Right cardiac atrium (tissue), 5 donors: Measurements from ENCODE around the gene B3GAT3. TPM values are rescaled to one million over a fixed set of nuclear protein-coding genes. Genes with fewer than 3 reads are reported as not detected.
A peak's percentile ranks its signal among the peaks of the same experiment; 100 is the strongest.

ENCODE experiments used
- ATAC-seq, 2 donors: fragments of 200-7000 bp; cut with Tn5 transposase; one replicate each; pipeline versions ENCODE4 v1.8.0 to v1.9.1; 2020; ENCODE audit warnings: moderate library complexity in 2 of 2, mild to moderate bottlenecking in 1 of 2
- DNase-seq, 3 donors: peaks; one replicate each; pipeline ENCODE4 v3.0.0-alpha.2; 2020
- H3K27ac ChIP-seq: one replicate; pipeline ENCODE4 v1.5.1; 2013; ENCODE audit warnings: mild to moderate bottlenecking, low read length, control low read depth, moderate library complexity
- H3K27me3 ChIP-seq: one replicate; pipeline ENCODE4 v1.6.1; 2013; ENCODE audit not compliant: control insufficient read depth, insufficient read depth
- H3K4me1 ChIP-seq: one replicate; pipeline ENCODE4 v1.6.1; 2013; ENCODE audit warnings: low read length; ENCODE audit not compliant: control insufficient read depth, insufficient read depth
- H3K4me3 ChIP-seq: one replicate; pipeline ENCODE4 v1.5.1; 2013; ENCODE audit warnings: low read length, control low read depth
- H3K9me3 ChIP-seq: one replicate; pipeline ENCODE4 v1.6.1; 2013; ENCODE audit warnings: low read length; ENCODE audit not compliant: control insufficient read depth
- WGBS: extraction: QIAGEN DNeasy Blood & Tissue Kit; methylation state at CpG from one replicate; pipeline ENCODE4 v1.1.7; 2013; 5-methylcytosine and 5-hydroxymethylcytosine counted together
- intact Hi-C, 4 donors: fragments of 100-400 bp; cut with DNase I; formaldehyde crosslinking; loops; one replicate each; pipeline versions ENCODE4 v1.11.0 to v1.14.0; 2022 to 2023
- long read RNA-seq, 4 donors: library from polyadenylated mRNA; unstranded; transcript quantifications; one replicate each; pipeline ENCODE4 v2.0.0, GENCODE V29; 2020 to 2021
- polyA plus RNA-seq: library from polyadenylated mRNA; stranded (reverse); fragments of 200-250 nt; gene quantifications from one replicate; pipeline ENCODE4 v1.2.3, GENCODE V29; 2013
- total RNA-seq, 4 donors: library from RNA; stranded (reverse); fragmentation: NEBNext Ultra II Directional; extraction: Animal tissue kit (Norgen Biotek cat#: 25700); gene quantifications; one replicate each; pipeline ENCODE4 v1.2.1, GENCODE V29; 2021
- donor health status: healthy with polysubstance abuse.
- donor health status: DM: no; HTN: yes; CAD: no.
- donor health status: DM: no; HTN: no; CAD: no.
- donor health status: DM: no; HTN: yes; CAD: no; lungs with severe emphysema.
- donor health status: DM: yes; HTN: yes; CAD: no.

The B3GAT3 gene
- total RNA-seq: 10 to 100 TPM; 10.7 to 23.1 (median 16.7) TPM
- polyA plus RNA-seq: 18.7 TPM
- long read RNA-seq, donor 1, transcript B3GAT3-201 (5 exons, 1,641 nt): major isoform, 23 of 31 reads
- long read RNA-seq, donor 1, partial matches to known transcripts: 1 of 31 reads
- long read RNA-seq, donor 1, other reads (novel, unspliced or antisense): 5 of 31 reads
- long read RNA-seq, donor 2, transcript B3GAT3-201 (5 exons, 1,641 nt): major isoform, 10 of 19 reads
- long read RNA-seq, donor 2, partial matches to known transcripts: 3 of 19 reads
- long read RNA-seq, donor 2, other reads (novel, unspliced or antisense): 4 of 19 reads
- long read RNA-seq, donor 3, transcript B3GAT3-205 (5 exons, 1,120 nt): minor isoform, 11 of 106 reads
- long read RNA-seq, donor 3, transcript B3GAT3-201 (5 exons, 1,641 nt): major isoform, 67 of 106 reads
- long read RNA-seq, donor 3, partial matches to known transcripts: 6 of 106 reads
- long read RNA-seq, donor 3, other reads (novel, unspliced or antisense): 22 of 106 reads
- long read RNA-seq, donor 4, transcript B3GAT3-201 (5 exons, 1,641 nt): major isoform, 10 of 10 reads
- long read RNA-seq, donor 4, partial matches to known transcripts: 0 of 10 reads
- long read RNA-seq, donor 4, other reads (novel, unspliced or antisense): 0 of 10 reads

GRCh38 chr11:62621567-62622470 lies at the start of gene B3GAT3:
B3GAT3 (minus strand) TSS chr11:62621986; CDS start chr11:62621947, 39 bp downstream.
- peak; percentile 99 for ATAC-seq
- Histone ChIP-seq H3K27ac (peak within 1 kb of the TSS; percentile 92), H3K9me3 (no peaks in the 10 kb centered on the region), H3K4me3 (peak within 1 kb of the TSS; percentile 67), H3K4me1 (peaks cover 3% of the 10 kb centered on the region), H3K27me3 (no peaks in the 10 kb centered on the region)
- under 1% methylated on average over 77 of the region's 77 CpGs for WGBS
- DNase-seq: peak; percentile 99 to 100 (median 100)
- intact Hi-C loops: no loop called here

GRCh38 chr11:62671236-62671607 lies 49.4 kb upstream of the B3GAT3 start:
- ATAC-seq: peak; percentile 34 to 39
- Histone ChIP-seq H3K27me3 (no peaks in the 10 kb centered on the region), H3K4me3 (peak overlapping the region; percentile 72), H3K27ac (peak overlapping the region; percentile 93), H3K9me3 (no peaks in the 10 kb centered on the region), H3K4me1 (peaks cover 8% of the 10 kb centered on the region)
- WGBS: under 1% methylated on average over 17 of the region's 17 CpGs
- intact Hi-C loops: no loop called here
- no peak for DNase-seq

- Histone ChIP-seq H3K27ac (no peak overlapping the region), H3K27me3 (no peaks in the 10 kb centered on the region), H3K9me3 (no peaks in the 10 kb centered on the region), H3K4me3 (no peak overlapping the region), H3K4me1 (peaks cover 9% of the 10 kb centered on the region)
- DNase-seq (no peak), ATAC-seq (no peak)
- intact Hi-C loops: no loop called here
- 76% methylated on average over 4 of the region's 4 CpGs for WGBS
Observed at GRCh38 chr11:62669420-62670161, 47.8 kb upstream of the B3GAT3 start.

GRCh38 chr11:62667460-62667859 lies 45.7 kb upstream of the B3GAT3 start:
- DNase-seq (no peak), ATAC-seq (no peak)
- no peaks in the 10 kb centered on the region for H3K9me3 ChIP-seq
- H3K27ac ChIP-seq: no peak overlapping the region
- intact Hi-C loops: no loop called here
- H3K4me1 ChIP-seq: peaks cover 9% of the 10 kb centered on the region
- 79% methylated on average over 2 of the region's 2 CpGs for WGBS
- no peaks in the 10 kb centered on the region for H3K27me3 ChIP-seq
- H3K4me3 ChIP-seq: no peak overlapping the region

GRCh38 chr11:62666259-62666926 lies 44.6 kb upstream of the B3GAT3 start:
- Histone ChIP-seq H3K9me3 (no peaks in the 10 kb centered on the region), H3K4me3 (peak overlapping the region; percentile 89), H3K27me3 (no peaks in the 10 kb centered on the region), H3K27ac (peak overlapping the region; percentile 63), H3K4me1 (peaks cover 9% of the 10 kb centered on the region)
- ATAC-seq: no peak
- peak in 1 of 3 donors; percentile 54 for DNase-seq
- intact Hi-C loops: no loop called here
- WGBS: 46% methylated on average over 16 of the region's 16 CpGs

- DNase-seq: peak; percentile 50 to 84 (median 84)
- intact Hi-C loops: no loop called here
- 3% methylated on average over 39 of the region's 39 CpGs for WGBS
Observed at GRCh38 chr11:62665599-62666258, 43.9 kb upstream of the B3GAT3 start.

GRCh38 chr11:62665075-62665598 lies 43.4 kb upstream of the B3GAT3 start, which contains the start of the genes C11orf98 and CSKMT:
C11orf98 (minus strand) TSS chr11:62665210; CDS start chr11:62665169, 41 bp downstream.
CSKMT (plus strand) TSS chr11:62665312; CDS start chr11:62665880, 568 bp downstream.
- Histone ChIP-seq H3K4me3 (peak within 1 kb of the TSS; percentile 89), H3K27ac (peak within 1 kb of the TSS; percentile 97), H3K9me3 (no peaks in the 10 kb centered on the region), H3K27me3 (no peaks in the 10 kb centered on the region), H3K4me1 (peaks cover 9% of the 10 kb centered on the region)
- WGBS: under 1% methylated on average over 47 of the region's 47 CpGs
- DNase-seq (peak; percentile 96 to 97 (median 97)), ATAC-seq (peak; percentile 97 to 98)
- intact Hi-C loops: no loop called here

More at GRCh38 chr11:62665599-62666258, 43.9 kb upstream of the B3GAT3 start:
- peak overlapping the region; percentile 97 for H3K27ac ChIP-seq
- H3K27me3 ChIP-seq: no peaks in the 10 kb centered on the region
- peaks cover 9% of the 10 kb centered on the region for H3K4me1 ChIP-seq
- ATAC-seq: peak; percentile 59 to 62
- no peaks in the 10 kb centered on the region for H3K9me3 ChIP-seq
- H3K4me3 ChIP-seq: peak overlapping the region; percentile 89

GRCh38 chr11:62664405-62665074 lies 42.8 kb upstream of the B3GAT3 start:
- intact Hi-C loops: no loop called here
- Histone ChIP-seq H3K27ac (peak overlapping the region; percentile 91), H3K27me3 (no peaks in the 10 kb centered on the region), H3K4me1 (peaks cover 9% of the 10 kb centered on the region), H3K4me3 (peak overlapping the region; percentile 89), H3K9me3 (no peaks in the 10 kb centered on the region)
- ATAC-seq (peak; percentile 25 to 39), DNase-seq (no peak)
- WGBS: 3% methylated on average over 36 of the region's 36 CpGs
